Measurements from ENCODE around the gene RBBP8NL.

Gene RBBP8NL

GRCh38 chr20:62405981-62406513, 21.3 kb downstream of the RBBP8NL start:
- DNase-seq, result no peak

DNA sequence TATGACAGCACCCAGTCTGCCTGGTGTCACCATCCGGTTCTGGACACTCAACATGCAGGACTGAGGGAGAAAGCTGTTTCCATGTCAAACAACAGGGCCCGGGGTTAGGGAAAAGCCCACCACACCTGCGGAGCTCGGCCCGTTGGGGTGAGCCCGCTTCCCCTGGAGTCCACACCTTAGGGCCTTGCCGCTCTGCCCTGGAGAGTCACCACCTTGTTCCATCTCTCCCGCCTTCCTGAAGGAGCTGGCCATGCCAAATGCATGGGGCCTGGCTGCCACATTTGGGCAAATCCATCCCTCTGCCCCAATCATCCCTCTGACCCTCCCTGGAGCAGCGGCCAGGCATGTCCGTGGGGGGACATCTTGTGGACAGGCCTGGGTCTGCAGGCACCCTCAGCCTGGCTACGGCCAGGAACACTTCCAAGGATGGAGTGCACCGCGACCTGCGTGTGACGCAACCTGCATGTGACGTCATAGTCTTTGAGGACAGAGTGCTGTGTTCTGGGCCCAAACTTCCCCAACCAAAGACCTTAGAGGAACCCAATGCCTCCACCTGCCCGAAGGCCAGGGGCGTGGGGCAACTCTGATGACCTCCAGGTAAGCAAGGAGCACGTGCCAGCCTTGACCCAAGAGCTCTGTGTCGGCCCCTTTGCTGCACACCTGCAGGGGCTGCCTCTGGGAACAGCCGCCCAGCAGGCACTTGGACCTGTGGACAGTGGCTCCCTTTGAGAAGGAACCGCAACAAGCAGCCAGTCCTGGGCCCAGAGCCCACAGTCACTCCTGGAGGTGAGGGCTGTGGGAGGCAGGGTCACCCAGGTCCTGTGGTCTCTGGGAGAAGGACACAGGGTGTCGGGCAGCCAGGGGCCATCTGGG, 22.0 kb downstream of the RBBP8NL start:
- DNase-seq, result no peak

GRCh38 chr20:62404761-62405107, 22.6 kb downstream of the RBBP8NL start:
- DNase-seq, result no peak

GRCh38 chr20:62404112-62404665, 23.1 kb downstream of the RBBP8NL start:
- no peak for DNase-seq

DNA sequence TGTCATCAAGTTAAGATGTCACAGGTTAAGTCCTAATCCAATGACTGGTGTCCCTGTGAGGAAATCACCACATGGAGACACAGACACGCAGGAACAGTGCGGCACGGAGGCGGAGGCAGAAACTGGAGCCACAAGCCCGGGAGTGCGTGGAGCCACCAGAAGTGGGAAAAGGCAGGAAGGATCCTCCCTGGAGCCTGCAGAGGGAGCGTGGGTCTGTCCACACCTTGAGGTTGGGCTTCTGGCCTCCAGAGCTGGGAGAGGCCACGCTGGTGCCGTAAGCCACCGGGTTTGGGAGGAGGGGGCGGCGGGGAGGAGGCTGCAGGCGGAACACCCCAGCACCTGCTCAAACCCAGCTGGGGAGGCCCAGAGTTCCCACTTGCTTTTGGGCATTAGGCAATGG, 24.0 kb downstream of the RBBP8NL start:
- DNase-seq, result no peak

DNA sequence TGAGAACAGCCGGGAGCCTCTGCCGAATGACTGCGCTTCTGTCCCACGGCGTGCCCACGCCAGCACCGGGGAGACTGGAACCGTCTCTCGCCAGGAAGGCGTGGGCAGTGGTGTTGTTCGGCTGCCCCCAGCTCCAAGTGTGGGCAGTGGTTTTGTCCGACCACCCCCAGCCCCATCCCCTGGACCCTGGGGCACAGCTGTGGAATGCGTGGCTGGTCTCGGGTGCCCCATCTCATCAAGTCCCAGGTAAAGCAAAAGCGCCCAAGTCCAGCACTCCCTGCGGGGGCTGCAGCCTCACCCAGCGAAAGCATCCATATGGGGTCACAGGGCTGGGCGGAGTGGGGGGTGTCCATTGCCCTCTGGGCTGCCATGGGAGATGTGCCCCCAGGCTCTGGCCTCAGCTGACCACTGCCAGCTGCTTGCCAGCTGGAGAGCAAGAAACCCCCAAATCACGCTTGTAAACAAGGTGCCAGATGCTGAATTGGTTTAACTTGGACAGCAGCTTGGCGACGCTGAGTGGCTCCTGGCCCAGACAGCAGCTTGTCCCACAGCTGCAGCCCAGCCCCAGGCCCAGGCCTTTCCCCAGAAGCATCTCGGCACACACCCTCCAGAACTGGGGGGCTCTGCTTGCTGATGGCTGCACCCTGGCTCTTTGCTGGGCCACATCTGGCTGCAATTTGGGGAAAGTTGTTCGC, 24.7 kb downstream of the RBBP8NL start:
- no peak for DNase-seq

GRCh38 chr20:62401331-62401779, 26.0 kb downstream of the RBBP8NL start:
- no peak for DNase-seq

DNA sequence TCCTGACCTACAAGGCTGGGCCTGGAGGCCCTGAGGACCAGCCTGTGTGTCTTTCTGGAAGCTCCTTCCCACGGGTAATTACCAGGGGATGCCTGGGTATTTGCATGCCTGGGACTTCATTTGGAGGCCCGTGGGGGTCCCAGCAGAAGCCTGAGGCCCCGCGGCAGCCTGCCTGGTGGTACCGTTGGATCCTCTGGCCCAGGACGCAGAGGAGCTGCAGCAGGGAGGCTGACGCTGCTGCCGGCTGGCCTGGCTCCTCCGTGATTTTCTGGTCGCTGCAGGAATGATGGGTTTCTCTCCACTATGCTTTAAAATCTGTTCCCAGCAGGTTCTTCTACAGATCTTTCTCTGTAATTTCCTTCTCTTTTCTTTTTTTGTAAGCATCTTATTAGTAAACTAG, 26.8 kb downstream of the RBBP8NL start:
- DNase-seq, result no peak

DNA sequence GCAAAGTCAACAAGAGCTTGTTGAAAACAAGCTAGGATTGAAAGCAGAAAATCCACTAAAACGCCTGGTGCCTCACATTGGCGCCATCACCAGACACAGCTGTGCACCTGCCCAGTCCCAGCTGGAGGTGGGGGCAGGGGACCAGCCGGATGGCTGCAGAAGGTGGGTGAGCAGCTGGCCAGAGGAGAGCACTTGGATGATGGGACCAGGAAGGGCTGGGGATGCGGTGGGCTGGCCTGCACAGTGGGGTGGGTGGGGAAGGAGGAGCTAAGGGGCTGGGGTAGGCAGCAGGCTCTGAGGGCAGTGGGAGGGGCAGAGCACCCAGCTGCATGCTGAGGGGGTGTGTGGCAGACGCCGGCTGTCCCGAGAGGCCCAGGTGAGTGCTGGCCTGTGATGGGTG, 27.3 kb downstream of the RBBP8NL start:
- no peak for DNase-seq

GRCh38 chr20:62398120-62398821, 29.1 kb downstream of the RBBP8NL start:
- no peak for DNase-seq

GRCh38 chr20:62396367-62397239, 30.7 kb downstream of the RBBP8NL start:
- no peak for DNase-seq

DNA sequence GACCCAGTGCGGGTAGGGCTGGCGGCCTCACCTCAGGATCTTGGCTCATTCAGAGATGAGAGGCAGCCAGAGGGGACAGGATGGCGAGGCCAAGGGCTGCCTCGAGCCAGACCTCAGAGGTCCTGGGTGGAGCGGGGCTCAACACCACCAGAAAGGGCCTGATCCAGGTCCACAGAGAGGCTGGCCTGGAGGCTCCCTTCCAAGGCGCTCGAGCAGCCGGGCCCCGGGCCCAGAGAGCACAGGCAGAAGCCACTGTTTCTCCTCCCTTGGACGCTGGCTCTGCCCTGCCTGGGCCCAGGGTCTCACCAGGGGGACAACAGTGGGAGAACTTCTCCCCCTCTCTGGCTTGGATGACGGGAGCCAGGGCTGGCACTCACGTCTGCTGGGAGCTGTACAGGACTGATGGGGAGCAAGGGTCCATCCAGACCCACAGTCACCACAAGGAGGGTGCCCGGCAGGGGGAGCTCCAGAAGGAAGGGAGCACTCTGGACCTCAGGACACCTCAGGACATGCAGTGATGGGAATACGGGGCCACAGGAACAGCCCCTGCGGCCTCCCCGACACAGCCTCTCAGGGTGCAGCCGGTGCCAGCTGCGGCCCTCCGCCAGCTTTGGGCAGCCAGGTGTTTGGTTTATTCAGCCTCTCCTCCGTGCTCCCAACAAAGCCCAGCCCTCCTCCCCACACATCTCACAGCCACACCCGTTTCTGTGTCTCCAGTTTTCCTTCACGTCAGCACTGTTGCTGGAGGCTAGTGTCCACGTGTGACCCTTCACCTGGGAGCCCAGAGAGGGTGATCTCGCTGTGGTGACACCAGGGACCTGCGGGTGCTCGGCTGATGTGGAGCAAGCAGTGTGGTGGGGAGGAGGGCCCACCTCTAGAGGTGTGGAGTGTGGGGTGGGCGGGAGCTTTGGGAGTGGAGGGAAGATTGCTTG, 31.8 kb downstream of the RBBP8NL start:
- no peak for DNase-seq

GRCh38 chr20:62394248-62395245, 32.8 kb downstream of the RBBP8NL start:
- no peak for DNase-seq

- DNase-seq, result no peak
These were observed 33.5 kb downstream of the RBBP8NL start for GRCh38 chr20:62393830-62394229.

- no peak for DNase-seq
These were observed 34.0 kb downstream of the RBBP8NL start for GRCh38 chr20:62393335-62393665.

- no peak for DNase-seq
These were observed 34.6 kb downstream of the RBBP8NL start for GRCh38 chr20:62392621-62393334.

DNA sequence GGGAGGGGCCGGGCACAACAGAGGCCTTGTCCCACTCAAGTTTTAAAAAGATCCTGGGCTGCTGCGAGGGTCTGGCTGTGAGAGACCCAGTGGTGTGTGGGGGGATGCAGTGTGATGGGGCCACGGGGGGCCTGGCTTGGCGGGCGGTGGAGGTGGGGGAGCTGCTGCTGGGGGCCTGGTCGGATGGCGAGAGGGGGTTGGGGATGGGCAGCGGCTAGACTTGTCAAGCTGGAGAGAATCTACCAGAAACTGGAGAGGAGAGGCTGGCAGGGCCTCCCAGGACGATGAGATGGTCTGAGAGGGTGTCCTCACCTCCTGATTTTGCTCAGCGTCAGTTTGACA, 35.3 kb downstream of the RBBP8NL start:
- no peak for DNase-seq

DNA sequence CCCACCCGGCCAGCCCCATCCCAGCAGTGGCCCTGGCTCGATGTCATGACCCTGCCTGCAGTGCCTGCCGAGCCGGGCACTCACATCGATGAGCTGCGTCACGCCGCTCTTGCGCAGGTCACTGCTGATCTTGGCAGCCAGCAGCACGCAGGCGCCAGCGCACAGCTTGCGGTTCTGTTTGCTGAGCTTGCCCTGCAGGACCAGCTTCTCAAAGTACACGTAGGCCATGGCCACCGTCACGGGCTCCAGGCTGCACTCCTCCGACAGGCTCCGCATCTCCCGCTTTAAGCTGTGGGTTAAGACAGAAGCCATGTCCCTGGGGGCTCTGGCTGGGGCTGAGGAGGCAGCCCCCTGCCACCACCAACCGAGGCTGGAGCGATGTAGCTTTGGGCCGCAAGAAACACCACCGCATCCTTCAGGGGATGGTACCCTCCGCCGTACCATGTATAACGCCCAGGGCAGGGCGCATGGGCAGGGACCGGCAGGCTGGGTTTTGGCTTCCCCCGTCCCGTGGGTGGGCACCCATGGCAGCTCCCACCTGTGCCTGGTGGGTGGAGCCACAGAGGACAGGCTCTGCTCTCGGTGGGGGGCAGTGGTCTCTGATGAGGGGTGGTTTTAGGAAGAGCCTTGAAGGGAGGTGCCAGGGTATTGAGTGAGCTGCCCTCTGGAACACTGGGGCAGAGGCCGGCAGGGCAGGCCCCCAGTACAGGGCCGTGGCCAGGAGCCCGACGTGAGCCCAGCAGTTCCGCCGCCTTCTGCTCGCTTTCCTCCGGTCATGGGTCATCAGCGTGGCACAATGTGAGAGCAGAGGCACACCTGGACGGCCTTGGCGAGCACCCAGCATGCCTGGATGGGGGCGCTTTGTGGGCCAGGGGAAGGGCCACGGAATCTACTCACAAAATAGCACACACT, 35.9 kb downstream of the RBBP8NL start:
- DNase-seq, result no peak

Data from CD4-positive, alpha-beta T cell treated with Interleukin-6 for 4 hours (primary cell).